Fibroblast of skin of scalp (primary cell): ENCODE data around the gene PRKACA.
A peak's percentile ranks its signal among the peaks of the same experiment; 100 is the strongest.

ENCODE experiments used
- DNase-seq: peaks from one replicate; pipeline ENCODE4 v3.0.0-alpha.2; 2013

The PRKACA gene

DNA sequence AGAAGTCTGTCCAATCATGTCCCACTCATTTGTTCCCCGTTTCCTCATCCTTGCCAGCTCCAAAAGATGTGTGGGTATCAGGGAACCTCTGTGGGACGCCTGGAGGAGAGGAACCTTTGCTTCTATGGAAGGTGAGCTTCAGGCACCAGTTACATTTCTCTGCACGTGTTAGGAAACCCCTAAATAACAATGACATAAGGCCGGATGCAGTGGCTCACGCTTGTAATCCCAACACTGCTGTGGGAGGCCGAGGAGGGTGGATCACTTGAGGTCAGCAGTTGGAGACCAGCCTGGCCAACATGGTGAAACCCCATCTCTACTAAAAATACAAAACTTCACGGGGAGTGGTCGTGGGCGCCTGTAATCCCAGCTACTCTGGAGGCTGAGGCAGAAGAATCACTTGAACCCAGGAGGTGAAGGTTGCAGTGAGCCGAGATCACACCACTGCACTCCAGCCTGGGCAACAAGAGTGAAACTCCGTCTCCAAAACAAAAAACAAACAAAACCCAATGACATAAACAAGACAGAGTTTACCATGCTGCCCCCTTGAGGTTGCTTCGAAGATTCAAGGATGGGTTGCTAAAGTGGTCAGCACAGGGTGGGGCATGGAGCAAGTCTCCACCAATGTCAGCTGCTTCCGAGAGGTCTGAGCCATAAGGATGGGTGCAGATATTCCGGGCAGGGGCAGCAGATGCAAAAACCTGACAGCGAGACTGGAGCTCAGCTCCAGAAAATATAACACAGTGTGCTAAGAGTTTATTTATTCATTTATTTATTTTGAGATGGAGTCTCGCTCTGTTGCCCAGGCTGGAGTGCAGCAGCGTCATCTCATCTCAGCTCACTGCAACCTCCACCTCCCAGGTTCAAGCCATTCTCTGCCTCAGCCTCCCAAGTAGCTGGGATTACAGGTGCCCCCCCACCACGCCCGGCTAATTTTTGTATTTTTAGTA lies 74.6 kb downstream of the PRKACA start:
- DNase-seq = peak; percentile 54
